Measurements from ENCODE around the gene MAD2L2.

Gene MAD2L2

DNA sequence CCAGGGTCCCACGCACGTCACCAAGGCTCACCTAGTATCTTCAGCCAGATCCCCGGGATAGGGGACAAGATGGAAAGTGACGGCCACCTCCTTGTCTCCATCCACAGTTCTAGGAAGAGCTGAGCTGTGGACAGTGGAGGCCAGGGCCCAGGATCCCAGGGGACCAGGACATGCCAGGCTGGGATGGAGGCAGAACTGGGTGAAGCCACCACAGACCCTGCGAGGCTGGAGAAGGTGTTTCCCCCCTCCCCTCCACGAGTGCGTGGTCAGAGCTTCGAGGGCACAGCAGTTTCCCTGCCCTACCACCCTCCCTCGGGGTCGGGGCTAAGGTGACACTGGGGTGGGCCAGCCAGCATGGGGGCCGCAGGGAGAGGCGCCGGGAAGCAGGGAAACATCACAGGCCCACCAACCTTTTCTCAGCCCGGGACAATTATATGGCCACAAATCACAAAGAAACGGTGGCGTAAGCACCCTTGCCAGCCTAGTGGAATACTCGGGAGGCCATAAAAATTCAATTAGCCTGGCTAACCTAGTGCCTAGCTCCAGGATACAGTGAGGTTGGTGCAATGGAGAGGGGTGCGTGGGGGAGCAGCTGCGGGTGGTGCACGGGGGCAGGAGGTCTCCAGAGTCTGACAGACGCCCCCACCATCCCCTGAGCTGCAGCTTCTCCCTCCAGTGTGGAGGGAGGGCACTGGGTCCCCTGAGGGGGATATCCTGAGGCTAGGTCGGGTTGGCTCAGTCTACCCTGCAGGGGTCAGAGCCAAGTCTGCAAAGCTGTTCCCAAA lies 23.9 kb upstream of the MAD2L2 start:
- TF ChIP-seq, protein P1, sequence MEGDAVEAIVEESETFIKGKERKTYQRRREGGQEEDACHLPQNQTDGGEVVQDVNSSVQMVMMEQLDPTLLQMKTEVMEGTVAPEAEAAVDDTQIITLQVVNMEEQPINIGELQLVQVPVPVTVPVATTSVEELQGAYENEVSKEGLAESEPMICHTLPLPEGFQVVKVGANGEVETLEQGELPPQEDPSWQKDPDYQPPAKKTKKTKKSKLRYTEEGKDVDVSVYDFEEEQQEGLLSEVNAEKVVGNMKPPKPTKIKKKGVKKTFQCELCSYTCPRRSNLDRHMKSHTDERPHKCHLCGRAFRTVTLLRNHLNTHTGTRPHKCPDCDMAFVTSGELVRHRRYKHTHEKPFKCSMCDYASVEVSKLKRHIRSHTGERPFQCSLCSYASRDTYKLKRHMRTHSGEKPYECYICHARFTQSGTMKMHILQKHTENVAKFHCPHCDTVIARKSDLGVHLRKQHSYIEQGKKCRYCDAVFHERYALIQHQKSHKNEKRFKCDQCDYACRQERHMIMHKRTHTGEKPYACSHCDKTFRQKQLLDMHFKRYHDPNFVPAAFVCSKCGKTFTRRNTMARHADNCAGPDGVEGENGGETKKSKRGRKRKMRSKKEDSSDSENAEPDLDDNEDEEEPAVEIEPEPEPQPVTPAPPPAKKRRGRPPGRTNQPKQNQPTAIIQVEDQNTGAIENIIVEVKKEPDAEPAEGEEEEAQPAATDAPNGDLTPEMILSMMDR (IDR thresholded peaks at IDR 0.05; ENCODE audit: low read depth, low read length), result no peak
- no peak for DNase-seq (ENCODE audit: extremely low read depth, low read depth)

DNA sequence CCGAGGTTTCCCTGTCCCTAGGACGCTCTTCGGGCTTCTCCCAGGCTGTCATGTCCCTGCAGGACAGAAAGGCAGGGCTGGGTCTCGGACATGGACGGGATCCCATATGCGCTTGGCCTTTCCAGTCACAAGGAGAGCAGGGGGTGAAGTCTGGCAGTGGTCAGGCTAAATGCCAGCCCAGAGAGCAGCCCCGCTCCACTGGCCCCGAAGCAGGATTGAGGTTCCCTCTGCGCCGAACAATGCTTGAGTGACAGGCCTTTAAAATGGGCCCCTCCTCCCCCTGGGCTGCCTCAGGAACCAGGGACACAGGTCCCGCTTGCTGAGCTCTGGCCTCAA lies 23.2 kb upstream of the MAD2L2 start:
- DNase-seq (ENCODE audit: extremely low read depth, low read depth), result no peak
- TF ChIP-seq, protein P1 (IDR thresholded peaks at IDR 0.05; ENCODE audit: low read depth, low read length), result no peak

DNA sequence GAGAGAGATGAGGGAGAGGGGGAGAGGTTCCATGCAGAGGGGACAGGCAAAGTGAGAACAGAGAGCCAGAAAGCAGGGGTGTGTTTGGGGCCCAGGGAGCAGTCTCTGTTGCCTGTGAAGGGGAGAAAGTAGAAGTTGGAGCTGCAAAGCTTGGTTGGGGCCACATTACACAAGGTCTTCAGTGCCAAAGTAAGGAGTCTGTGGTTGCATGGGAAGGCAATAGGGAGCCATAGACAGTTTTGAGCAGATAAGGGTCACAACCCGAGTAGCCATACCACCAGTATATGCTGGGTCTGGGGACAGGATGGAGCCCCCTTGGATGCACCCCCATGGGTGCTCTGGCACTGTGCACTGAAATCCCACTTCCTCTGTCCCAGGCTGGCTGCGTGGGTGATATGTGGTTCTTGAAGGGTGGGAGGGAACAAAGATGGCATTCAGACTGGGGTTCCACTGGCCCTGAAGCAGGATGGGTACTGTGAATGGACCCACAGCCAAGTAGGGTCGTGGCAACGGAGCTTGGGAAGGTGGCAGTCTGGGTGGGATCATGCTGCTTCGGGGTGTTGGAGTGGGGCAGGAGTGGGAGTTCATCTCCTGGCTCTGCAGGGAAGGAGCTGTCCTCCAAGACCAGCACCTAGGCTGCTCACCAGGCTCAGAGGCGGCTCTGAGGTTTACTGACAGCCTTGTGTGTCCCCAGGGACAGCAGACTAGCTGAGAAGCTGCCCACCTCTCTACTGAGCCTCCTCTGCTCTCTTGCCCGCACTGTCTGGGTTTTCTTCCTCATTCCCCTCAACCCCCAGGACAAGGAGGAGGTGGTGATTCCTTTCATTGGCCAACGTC lies 22.6 kb upstream of the MAD2L2 start:
- TF ChIP-seq, protein P1 (IDR thresholded peaks at IDR 0.05; ENCODE audit: low read depth, low read length), result no peak
- DNase-seq (ENCODE audit: extremely low read depth, low read depth), result no peak

DNA sequence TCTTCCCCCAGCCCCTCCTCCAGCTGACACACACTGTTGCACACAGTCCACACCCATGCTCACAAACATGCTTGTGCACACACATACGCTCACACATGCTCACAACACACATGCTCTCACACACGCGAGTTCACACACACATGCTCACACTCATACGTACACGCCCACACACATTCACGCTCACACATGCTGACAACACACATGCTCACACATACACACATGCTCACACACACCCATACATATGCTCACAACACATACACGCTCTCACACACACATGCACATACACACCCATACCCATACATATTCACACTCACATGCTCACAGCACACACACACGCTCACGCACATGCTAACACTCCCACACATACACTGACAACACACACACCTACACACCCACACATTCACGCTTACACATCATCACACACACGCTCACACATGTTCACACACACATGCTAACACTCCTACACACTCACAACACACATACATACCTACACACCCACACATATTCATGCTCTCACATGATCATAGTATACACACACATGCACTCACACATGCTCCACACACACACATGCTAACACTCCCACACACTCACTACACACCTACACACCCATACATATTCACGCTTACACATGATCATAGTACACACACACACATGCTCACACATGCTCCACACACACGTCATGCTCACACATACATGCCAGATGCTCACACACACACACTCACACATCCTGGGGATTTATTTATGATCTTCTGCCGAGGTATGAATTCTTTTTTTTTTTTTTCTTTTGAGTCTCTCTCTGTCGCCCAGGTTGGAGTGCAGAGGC lies 21.2 kb upstream of the MAD2L2 start:
- DNase-seq (ENCODE audit: extremely low read depth, low read depth), result no peak
- TF ChIP-seq, protein P1 (IDR thresholded peaks at IDR 0.05; ENCODE audit: low read depth, low read length), result no peak

DNA sequence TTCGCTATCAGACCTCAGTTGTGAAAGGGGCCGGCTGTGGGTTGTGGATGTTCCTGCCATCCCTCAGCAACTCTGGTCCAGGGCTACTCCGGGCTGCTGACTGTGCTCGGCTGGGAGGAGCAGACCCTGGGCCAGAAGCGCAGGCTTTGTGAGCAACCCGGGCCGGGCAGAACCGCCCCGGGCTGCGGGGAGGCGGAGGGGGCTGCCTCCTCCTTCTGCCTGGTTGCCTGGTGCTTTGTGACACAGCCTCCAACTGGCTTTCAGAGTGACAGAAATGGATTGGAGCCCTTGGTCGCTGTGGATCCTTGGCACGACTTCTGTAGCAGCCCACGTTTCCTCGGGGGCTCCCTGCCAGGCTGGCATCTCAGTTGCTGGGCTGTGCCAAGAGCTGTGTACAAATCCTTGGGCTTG lies 20.6 kb upstream of the MAD2L2 start:
- DNase-seq (ENCODE audit: extremely low read depth, low read depth), result no peak
- TF ChIP-seq, protein P1 (IDR thresholded peaks at IDR 0.05; ENCODE audit: low read depth, low read length), result no peak

DNA sequence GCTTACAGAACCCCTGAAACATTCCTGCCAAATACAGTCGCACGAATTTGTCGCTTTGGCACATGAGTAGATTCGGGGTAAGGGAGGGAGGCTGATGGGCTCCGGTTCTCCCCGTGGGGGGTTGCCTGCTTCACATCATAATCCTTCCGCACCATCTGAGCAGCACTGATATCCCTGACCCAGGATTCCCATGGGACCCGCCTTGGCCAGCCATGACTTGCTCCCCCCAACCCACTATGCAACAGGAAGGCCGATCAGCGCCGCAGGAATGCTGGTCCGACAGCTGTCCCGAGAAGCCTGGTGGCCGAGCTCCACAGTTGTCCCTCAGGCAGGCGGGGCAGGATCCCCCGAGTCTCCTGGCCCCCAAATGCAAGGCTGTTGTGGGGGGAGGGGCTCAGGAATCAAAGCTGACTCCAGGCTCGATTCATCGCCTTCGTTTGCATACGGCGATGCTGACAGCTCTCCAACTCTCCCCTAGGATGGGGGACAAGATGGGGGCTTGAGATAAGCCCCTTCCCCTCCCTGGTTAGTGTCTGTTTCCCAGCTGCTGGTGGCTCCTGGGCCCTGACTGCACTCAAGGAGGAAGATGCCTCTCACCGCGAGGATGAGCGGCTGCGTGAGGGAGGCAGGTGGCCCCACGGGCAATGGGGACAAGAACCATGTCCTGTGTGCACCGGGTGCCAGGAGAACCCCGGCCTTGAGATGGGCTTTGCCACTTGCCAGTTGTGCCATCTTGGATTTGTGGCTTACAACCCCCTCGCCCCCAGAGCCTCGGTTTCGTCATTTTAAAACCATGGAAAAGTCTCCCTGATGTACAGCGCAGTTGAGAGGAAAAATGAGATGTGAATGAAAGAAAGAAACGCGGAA lies 19.9 kb upstream of the MAD2L2 start:
- DNase-seq (ENCODE audit: extremely low read depth, low read depth), result no peak
- TF ChIP-seq, protein P1 (IDR thresholded peaks at IDR 0.05; ENCODE audit: low read depth, low read length), result no peak

All from AG09319 (cell line).